ENCODE measurements around the gene ODF2L.

The ODF2L gene

DNA sequence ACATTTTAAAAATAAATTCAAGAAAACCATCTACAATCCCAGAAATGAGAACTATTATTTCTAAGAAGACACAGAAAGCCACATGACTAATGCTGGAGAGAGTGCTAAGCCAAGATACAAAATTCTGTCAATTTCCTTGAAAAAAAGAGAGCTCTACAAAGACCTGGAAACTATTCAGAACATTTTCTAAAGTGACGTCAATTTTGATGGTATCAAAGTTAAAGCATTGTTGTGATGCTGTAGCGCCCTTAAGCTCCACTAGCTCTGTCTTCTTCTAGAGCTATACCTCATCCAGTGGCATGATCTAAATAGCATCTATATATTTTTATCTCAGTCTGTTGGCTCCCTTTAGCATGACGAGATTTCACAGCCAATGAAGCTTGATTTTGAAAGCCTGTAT, 73.9 kb downstream of the ODF2L start:
- FAIRE-seq (no peak), DNase-seq (ENCODE audit: low spot score) (no peak)

DNA sequence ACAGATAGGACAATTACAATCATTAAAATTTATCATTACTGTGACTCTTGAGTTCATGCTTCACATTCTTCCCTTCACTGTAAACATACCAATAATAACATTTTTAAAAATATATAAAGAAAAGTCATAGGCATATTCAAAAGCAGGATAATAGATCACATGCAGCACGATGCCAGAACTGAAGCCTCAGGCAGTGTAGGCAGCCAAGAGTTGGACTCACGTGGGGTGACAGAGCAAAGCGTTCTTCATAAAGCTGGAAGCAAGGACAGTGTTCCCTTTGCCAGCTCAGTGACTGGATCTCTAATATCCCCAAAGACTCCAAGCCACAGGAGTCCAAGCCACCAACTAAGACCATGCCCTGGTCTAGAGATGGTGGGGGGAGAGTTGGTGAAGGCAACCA, 77.7 kb downstream of the ODF2L start:
- FAIRE-seq: no peak

DNA sequence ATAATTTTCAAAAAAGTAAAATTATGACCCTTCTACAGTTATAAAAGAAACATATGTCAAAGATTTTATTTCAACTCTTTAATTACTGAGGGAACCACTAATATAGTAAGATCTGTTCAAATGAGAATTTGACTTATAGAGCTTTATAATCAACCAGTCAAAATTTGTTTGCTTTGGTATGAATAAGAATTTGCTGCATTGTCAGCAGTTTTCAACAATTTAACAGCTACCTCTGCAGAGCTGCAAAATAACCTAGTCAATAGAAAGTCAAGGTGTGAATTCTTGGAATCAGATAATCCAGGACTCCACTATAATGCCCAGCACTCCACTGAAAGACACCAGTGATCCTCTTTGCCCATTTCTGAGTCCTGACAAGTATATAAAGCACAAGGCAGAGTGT, 78.2 kb downstream of the ODF2L start:
- no peak for FAIRE-seq
- no peak for DNase-seq (ENCODE audit: low spot score)

More for the DNA sequence above, 77.7 kb downstream of the ODF2L start:
- no peak for DNase-seq (ENCODE audit: low spot score)

DNA sequence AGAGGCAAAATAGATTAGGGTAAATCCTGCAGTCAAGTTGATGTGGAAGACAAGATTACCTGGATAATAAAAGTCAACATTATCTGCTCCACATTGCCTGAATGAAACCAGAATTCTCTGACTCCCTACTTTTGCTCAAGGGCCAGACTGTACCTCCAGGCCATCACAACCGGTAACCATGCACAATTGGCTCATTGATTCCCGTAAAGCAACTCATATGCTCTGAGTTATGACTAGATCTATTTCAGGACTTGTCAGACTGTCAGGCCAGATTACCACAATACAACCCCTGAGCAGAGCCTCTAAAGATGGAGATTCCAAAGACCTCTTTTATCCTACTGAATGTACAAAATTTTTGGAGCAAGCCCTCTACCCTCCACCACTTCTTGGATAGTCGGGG, 90.4 kb downstream of the ODF2L start:
- DNase-seq (ENCODE audit: low spot score) (no peak), FAIRE-seq (no peak)

DNA sequence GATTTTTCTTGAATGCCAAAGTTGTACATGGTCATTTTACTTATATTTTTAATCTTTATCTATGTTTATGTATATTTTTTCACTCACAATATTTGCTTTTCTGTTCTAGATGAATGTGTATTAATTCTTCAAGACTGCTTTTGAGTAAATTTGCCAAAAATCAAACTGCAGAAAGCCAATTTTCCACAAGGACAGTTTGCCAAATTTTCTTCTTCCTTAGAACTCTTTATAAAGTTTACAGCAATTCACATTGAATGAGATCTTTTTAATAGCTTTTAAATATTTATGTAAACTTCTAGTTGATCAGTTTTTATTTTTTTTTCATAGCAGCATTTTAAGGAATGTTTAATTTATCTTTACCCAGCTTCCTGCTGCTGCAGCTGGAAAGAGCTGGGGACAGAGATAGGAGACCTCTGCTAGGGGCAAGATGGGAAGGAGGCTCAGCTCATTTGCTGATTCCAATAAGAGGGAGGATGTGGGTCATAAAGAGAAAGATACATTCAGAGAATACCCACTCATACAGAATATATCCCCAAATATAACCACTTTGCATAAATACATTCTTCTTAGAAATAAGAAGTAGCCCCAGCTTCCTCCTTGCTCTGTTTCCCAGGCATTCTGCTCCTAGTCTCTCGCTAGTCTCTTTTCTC, 93.0 kb downstream of the ODF2L start:
- no peak for FAIRE-seq
- DNase-seq (ENCODE audit: low spot score): no peak

Data from RCC 7860 (cell line).